Measurements from ENCODE around the gene MACROD2. TPM values are rescaled to one million over a fixed set of nuclear protein-coding genes. Genes with fewer than 3 reads are reported as not detected.
A peak's percentile ranks its signal among the peaks of the same experiment; 100 is the strongest.
"Not testable (repeated sequence)": the region's sequence is repeated elsewhere in the genome, so short reads cannot be mapped to it uniquely, and the experiment has no call there.

MACROD2 gene
- polyA plus RNA-seq, 2 of the 4 experiments (the other 2 are of a cell fraction), result 0.96 to 1.3 TPM

DNA sequence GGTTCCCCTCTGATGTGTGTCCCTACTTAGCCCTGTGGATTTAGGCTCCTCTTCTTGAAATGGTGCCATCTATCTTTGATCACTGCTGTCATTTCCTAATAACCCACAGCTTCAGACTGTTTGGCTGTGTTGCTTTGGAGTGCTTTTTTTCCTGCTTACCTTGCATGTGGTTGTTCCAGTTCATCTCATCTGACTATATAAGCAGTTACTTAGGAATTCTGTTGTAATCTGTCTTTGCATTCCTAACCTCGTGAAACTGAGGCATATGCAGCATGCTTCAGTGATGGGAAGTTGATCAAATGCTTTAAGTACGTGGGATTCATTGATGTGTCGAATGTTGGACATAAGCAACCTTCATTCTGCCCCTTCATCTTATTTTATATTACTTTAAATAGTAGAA, 457.9 kb downstream of the MACROD2 start:
- no peak for DNase-seq (ENCODE audit: low read depth in 1 of 2, low spot score in 1 of 2)
- FAIRE-seq, result peak; percentile 82
- Histone ChIP-seq H3K4me2 (no peak overlapping the region), H3K27ac (no peak overlapping the region), H3K9me3 (no peaks in the 10 kb centered on the region), H3K4me1 (peaks cover 21% of the 10 kb centered on the region), H3K4me3 (no peak overlapping the region)
- TF ChIP-seq CBX2 (IDR thresholded peaks at IDR 0.05; ENCODE audit: borderline replicate concordance, low read depth), result no peak
- 82% methylated on average over 3 of the region's 3 CpGs for WGBS (ENCODE audit: missing lambda C conversion rate)
- ATAC-seq, result no peak
- ChIA-PET POLR2A (interaction anchor here (0.6 kb wide), 1 partner anchor 30 kb away, joined by 8 read pairs; no protein-coding TSS in a partner anchor), CTCF (no interaction called here)

- no peak for DNase-seq (ENCODE audit: low read depth in 1 of 2, low spot score in 1 of 2)
- POLR2A ChIA-PET, result no interaction called here
- no peak for ATAC-seq
- Histone ChIP-seq H3K27ac (no peak overlapping the region), H3K4me3 (no peak overlapping the region), H3K4me1 (peaks cover 16% of the 10 kb centered on the region), H3K4me2 (no peak overlapping the region), H3K9me3 (no peaks in the 10 kb centered on the region)
- TF ChIP-seq, protein P1, sequence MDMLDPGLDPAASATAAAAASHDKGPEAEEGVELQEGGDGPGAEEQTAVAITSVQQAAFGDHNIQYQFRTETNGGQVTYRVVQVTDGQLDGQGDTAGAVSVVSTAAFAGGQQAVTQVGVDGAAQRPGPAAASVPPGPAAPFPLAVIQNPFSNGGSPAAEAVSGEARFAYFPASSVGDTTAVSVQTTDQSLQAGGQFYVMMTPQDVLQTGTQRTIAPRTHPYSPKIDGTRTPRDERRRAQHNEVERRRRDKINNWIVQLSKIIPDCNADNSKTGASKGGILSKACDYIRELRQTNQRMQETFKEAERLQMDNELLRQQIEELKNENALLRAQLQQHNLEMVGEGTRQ (IDR thresholded peaks at IDR 0.05), result no peak
- WGBS (ENCODE audit: missing lambda C conversion rate), result 10% methylated on average over 1 of the region's 1 CpG
- CTCF ChIA-PET, result interaction anchor here (1.3 kb wide), 1 partner anchor 117 kb away, joined by 4 read pairs; the partner anchor contains the start of gene FLRT3
- no peak for FAIRE-seq
Measured at GRCh38 chr20:14454296-14454695, 459.0 kb downstream of the MACROD2 start.

DNA sequence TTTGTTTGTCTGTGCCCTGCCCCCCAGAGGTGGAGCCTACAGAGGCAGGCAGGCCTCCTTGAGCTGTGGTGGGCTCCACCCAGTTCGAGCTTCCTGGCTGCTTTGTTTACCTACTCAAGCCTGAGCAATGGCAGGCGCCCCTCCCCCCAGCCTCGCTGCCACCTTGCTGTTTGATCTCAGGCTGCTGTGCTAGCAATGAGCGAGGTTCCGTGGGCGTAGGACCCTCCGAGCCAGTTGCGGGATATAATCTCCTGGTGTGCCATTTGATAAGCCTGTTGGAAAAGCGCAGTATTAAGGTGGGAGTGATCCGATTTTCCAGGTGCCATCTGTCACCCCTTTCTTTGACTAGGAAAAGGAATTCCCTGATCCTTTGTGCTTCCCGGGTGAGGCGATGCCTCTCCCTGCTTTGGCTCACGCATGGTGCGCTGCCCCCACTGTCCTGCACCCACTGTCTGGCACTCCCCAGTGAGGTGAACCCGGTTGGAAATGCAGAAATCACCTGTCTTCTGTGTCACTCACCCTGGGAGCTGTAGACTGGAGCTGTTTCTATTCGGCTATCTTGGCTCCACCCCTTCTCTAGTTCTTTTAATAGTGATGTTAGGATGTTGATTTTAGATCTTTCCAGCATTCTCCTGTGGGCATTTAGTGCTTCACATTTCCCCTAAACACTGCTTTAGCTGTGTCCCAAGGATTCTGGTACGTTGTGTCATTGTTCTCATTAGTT, 471.9 kb downstream of the MACROD2 start:
- 30% methylated on average over 10 of the region's 17 CpGs for WGBS (ENCODE audit: missing lambda C conversion rate)
- peak overlapping the region; percentile 82 for H3K4me2 ChIP-seq
- CTCF ChIA-PET, result interaction anchor here (0.7 kb wide), 1 partner anchor 11 kb away, joined by 3 read pairs; no protein-coding TSS in a partner anchor

GRCh38 chr20:14470231-14470899, 475.0 kb downstream of the MACROD2 start:
- Histone ChIP-seq H3K4me2 (peak overlapping the region; percentile 66), H3K4me3 (no peak overlapping the region), H3K9me3 (no peaks in the 10 kb centered on the region), H3K27ac (peak overlapping the region; percentile 46 to 80; a peak in 5 of 6 replicates), H3K4me1 (peaks cover 24% of the 10 kb centered on the region)
- POLR2A ChIA-PET, result no interaction called here
- TF ChIP-seq BHLHE40 (IDR thresholded peaks at IDR 0.05; ENCODE audit: low read depth, low read length), result no peak
- TF ChIP-seq RAD21 (conservative IDR thresholded peaks at IDR 0.05 in 1 of 2, IDR thresholded peaks at IDR 0.05 in 1 of 2), result peak in 1 of 2 experiments; percentile 24; a peak in 1 of 5 replicates
- CTCF ChIA-PET, result interaction anchor here (0.6 to 1.5 kb wide), 2 partner anchors 125 to 133 kb away, joined by 3 to 4 read pairs; partner anchors contain the start of gene FLRT3
- DNase-seq (ENCODE audit: low read depth in 1 of 2, low spot score in 1 of 2) (peak in 1 of 2 experiments; percentile 58), FAIRE-seq (no peak), ATAC-seq (peak; percentile 39 to 80; a peak in 4 of 6 replicates)
- 39% methylated on average over 12 of the region's 12 CpGs for WGBS (ENCODE audit: missing lambda C conversion rate)

More for the DNA sequence above, 471.9 kb downstream of the MACROD2 start:
- POLR2A ChIA-PET; H3K9me3 ChIP-seq; DNase-seq (ENCODE audit: low read depth in 1 of 2, low spot score in 1 of 2): not testable (repeated sequence)
- peak overlapping the region; percentile 55 for H3K4me3 ChIP-seq
- H3K27ac ChIP-seq, result peak overlapping the region; percentile 66 to 79
- ATAC-seq, result peak; percentile 66 to 70; a peak in 3 of 6 replicates
- H3K4me1 ChIP-seq, result peaks cover 24% of the 10 kb centered on the region
- FAIRE-seq, result peak; percentile 43

DNA sequence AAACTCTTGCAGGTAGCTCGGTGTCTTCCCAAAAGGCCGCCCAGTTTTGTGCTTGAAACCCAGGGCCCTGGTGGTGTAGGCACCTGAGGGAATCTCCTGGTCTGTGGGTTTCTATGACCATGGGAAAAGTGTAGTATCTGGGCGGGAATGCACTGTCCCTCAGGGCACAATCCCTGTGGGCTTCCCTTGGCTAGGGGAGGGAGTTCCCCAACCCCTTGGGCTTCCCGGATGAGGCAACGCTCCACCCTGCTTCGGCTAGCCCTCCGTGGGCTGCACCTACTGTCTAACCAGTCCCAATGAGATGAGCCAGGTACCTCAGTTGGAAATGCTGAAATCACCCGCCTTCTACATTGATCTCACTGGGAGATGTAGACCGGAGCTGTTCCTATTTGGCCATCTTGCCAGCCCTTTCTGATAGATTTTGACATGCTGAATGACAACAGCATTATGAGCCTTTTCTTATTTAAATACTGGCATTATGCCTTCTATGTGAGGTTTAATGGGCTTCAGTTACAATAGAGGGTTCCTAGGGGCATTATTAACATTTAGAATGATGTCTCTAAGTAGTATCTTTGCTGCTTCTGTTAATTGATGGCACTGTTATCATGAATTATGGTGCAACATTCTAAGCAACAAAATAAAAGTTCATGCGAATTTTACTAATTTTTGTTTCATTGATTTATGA, 475.8 kb downstream of the MACROD2 start:
- WGBS (ENCODE audit: missing lambda C conversion rate), result 95% methylated on average over 10 of the region's 10 CpGs
- Histone ChIP-seq H3K27ac (peak overlapping the region; percentile 46 to 80; a peak in 5 of 6 replicates), H3K4me1 (peaks cover 24% of the 10 kb centered on the region), H3K9me3 (no peaks in the 10 kb centered on the region), H3K4me3 (no peak overlapping the region), H3K4me2 (peak overlapping the region; percentile 66)
- peak; percentile 54 for FAIRE-seq
- TF ChIP-seq CHD4 (IDR thresholded peaks at IDR 0.05; ENCODE audit: borderline replicate concordance) (no peak), JUNB (IDR thresholded peaks at IDR 0.05) (no peak), ZC3H11A (IDR thresholded peaks at IDR 0.05) (no peak), FOXS1 (CRISPR knock-in tag; IDR thresholded peaks at IDR 0.05) (no peak), CHD2 (IDR thresholded peaks at IDR 0.05; ENCODE audit: low read length, partially characterized antibody) (no peak), EP300 (IDR thresholded peaks at IDR 0.05) (no peak)
- DNase-seq (ENCODE audit: low read depth in 1 of 2, low spot score in 1 of 2), result no peak
- ChIA-PET POLR2A (no interaction called here), CTCF (interaction anchor here (0.6 to 1.5 kb wide), 2 partner anchors 126 to 134 kb away, joined by 3 to 4 read pairs; partner anchors contain the start of gene FLRT3)
- ATAC-seq, result peak in 1 of 2 experiments; percentile 50; a peak in 3 of 6 replicates

All from A549 (cell line).